Stimulated activated CD8-positive, alpha-beta memory T cell treated with anti-CD3 and anti-CD28 coated beads, Interleukin-12 subunit alpha, Interleukin-12 subunit beta, amount 100 ng/mL, for 4 hours (primary cell): ENCODE results near the gene SLC7A6.

Experiments
- DNase-seq: peaks from one replicate; pipeline ENCODE4 v3.0.0-alpha.2; 2020; ENCODE audit warnings: low read depth

Gene SLC7A6

DNA sequence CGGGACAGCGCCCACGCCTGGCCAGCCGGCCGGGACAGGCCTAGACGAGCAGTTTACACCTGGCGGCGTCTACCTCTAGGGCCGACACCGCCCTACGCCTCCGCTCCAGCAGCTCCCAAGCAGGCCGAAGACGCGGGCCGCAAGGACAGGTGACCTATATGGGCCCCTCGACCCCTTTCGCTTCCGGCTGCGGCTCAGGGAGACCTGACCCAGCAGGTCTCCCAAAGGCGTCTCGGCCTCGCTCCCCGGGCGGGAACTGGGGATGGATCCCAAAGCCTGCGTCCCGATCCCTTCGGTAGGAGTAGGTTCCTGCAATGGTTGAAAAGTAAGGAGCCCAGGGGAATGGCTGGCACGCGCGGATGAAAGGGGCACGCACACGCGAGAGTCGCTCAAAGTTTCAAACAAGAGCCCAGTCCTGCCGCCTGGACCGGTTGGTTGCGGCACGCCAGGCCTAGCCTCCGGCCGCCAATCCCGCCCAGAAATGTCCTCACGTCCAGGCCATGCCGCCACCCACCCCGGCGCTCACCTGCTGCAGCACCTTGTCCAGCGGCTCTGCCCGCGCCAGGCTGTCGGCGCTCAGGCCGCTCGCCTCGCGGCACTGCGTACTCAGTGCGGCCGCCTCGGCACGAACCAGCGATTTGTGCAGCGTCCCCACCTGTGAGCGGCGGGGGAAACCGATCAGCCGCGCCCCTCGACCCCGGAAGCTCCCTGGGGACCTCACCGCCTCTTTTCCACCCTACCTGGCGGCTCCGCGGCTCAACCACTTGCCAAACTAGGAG lies 29.0 kb upstream of the SLC7A6 start:
- DNase-seq, result no peak

DNA sequence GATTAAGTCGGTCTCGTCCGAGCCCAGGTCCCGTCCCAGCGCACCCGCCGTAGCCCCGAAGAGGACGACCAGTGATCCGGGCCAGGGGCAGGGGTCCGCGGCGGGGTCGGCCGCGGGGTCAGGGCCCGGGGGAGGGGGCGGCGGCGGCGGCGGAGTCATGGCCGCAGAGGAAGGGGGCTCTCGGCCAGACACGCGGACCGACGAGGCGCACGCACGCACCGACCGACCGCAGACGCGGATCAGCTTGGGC lies 28.5 kb upstream of the SLC7A6 start, which contains the start of gene ESRP2:
TSS of gene ESRP2 (minus strand) at position 241 of the 250 bp plus-strand sequence. CDS start at position 159, 82 bp downstream.
- DNase-seq, result no peak

DNA sequence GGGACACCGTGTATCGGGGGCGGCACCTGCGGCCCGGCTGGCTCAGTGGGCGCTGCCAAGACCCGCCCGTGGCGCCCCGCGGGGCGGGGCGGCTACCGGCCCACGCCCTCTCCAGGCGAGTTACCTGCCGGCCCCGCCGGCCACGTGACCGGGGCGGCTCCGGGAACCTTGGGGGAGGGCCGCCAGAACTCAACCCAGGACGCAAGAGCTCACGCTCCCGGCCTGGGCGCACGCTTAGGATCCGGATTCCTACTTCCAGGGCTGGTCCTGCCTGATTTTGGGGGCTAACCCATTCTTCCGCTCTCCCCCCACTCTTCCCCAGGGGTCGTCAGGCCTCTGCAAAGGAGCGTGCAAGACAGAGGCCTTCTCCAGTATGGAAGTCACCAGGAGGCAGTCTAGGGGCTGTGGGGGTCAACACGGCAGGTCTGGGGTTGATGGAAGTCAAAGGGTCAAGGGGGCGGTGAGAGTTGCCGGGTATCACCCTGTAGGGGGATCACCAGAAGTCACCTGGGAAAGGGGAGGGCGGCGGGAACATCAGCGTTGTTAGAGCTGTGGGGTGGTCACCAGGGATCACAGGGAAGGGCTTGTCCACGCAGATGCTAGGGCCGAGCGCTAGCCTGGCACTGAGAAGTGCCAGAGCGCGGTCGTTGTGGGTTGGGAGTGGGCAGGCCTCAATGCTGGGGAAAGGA lies 28.0 kb upstream of the SLC7A6 start:
- peak; percentile 25 for DNase-seq

DNA sequence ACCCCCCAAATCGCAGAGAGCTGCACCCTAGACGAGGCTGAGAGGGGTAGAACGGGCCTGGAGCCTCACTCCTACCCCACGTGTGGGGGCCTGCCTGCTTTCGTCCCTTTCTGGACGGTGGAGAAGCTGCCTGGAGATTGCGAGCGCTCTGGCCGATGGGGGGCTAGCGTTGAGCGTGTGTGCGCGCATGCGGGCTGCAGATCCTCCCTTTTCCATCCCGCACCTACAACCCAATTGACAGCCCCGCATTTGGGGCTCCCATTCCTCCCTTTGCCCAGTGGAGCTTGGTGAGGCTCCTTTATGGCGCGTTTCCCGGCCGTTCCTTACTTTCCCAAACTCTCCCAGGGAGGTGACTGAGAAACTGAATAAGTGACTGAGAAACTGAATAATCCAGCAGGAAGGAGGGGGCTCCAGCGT lies 27.5 kb upstream of the SLC7A6 start:
- DNase-seq, result no peak

DNA sequence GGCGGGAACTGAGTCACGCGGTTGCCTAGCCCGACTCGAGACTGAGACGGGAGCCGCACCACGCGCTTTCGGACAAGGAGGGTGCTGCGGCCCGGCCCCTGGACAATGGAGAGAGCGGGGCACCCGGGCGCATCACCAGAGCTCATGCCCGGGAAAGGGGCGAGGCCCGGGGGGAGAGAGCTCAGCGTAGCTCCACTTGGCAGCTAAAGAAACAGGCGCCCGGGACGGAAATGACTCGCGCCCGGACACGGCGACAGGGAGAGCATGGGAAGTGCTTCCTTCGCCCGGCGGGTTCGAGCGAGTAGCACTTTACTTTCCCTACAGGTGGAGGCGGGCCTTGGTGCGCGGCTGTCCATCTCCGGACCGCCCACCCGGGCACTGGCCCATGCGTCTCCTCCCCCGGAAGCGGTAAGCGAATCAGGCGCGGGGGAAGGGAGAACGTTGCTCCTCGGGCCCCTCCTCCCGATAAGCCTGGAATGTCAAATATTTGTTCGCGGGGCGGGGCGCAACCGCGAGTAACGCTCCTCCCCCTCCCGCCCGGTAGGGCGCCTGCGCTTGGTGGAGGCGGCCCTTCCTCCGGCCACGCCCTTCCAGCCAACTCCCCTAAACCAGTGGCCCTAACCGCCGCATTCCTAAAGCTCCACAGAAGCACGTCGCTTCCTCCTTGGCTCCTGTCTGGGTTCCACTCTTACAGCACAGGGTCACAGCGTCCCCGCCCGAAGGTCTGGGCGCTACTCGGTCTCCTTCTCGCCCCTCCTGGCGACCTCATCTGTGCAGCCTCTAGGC lies 26.9 kb upstream of the SLC7A6 start:
- peak; percentile 77 for DNase-seq

DNA sequence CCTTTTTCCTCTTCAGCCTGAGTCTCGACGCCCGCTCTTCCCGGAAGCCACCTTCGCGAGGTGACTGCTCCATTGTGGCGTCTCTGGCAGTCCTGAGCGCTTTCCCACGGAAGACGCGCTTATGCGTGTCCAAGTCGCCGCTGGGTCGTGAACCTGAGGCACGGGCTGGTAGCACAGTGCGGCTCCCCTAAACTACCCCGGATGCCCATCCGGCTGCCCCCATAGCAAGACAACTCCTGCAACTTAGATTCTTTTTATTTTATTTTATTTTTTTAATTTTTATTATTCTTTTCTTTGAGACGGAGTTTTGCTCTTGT lies 26.3 kb upstream of the SLC7A6 start:
- DNase-seq, result no peak

DNA sequence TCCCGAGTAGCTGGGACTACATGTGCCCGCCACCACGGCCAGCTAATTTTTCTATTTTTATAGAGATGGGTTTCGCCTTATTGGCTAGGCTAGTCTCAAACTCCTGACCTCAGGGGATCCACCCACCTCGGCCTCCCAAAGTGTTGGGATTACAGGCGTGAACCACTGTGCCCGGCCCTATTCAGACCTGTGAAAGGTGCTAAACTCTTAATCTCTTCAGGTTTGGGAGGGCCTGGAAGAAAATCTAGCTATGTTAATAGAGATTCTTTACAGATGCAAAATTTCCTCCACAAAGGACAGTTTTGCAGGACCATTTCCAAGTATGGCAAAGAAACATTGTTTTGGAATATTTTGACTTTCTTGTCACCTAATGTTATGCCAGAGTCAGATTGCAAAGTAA lies 22.2 kb upstream of the SLC7A6 start:
- DNase-seq, result no peak

DNA sequence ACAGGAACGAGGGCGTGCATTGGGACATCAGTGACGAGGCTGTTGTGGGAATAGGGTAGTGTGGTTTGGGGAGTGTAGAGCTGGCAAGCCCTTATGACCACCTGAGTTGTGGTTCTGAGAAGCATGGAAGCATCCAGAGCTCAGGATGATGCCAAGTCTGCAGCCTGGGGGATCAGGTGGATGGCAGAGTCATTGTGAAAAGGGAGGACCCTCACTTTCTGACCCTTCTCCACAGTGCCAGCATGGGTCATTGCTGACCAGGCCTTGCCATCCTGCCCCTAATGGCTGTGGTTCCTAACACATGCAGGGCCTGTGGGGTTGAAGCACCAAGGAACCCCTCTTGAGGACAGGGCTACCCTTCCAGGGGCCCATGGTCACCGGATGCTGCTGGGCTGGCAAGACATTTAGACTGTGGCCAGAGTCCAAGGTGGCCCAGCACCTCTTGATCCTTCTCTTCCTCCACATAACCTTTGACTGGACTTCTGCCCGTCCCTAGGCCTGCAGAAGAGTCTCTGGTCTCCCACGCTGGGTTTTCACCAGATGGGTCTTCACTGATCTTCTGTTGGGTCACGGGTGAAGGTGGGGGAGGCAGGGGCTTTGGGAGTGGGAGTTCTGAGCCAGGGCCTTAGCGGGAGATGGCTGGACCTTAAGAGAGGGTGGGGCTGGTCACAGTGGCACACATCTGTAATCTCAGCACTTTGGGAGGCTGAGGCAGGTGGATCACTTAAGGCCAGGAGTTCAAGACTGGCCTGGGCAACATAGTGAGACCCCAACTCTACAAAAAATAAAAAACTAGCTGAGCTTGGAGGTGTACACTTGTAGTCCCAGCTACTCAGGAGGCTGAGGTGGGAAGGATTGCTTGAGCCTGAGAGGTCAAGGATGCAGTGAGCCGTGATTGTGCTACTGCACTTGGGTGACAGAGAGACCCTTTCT lies 21.1 kb upstream of the SLC7A6 start:
- DNase-seq, result no peak

DNA sequence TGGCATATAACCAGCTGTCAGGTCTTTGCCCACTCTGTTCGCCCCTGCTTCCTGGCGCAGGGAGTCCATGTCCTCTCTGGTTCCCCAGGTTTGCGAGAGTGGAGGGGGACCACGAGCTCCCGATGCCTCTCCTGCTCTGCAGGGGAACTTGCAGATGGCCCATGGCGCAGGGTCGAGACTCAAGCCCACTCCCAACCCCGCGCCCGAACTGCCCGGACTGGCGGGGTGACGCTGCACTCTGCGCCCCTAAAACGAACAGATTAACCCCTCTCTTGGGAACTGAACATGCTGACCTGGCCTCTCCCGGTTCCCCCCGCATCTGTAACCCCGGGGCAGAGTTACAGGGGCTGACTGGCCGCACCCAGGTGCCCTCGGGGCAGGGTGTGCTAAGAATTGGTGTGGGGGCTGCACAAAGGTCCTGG lies 19.8 kb upstream of the SLC7A6 start:
- no peak for DNase-seq

DNA sequence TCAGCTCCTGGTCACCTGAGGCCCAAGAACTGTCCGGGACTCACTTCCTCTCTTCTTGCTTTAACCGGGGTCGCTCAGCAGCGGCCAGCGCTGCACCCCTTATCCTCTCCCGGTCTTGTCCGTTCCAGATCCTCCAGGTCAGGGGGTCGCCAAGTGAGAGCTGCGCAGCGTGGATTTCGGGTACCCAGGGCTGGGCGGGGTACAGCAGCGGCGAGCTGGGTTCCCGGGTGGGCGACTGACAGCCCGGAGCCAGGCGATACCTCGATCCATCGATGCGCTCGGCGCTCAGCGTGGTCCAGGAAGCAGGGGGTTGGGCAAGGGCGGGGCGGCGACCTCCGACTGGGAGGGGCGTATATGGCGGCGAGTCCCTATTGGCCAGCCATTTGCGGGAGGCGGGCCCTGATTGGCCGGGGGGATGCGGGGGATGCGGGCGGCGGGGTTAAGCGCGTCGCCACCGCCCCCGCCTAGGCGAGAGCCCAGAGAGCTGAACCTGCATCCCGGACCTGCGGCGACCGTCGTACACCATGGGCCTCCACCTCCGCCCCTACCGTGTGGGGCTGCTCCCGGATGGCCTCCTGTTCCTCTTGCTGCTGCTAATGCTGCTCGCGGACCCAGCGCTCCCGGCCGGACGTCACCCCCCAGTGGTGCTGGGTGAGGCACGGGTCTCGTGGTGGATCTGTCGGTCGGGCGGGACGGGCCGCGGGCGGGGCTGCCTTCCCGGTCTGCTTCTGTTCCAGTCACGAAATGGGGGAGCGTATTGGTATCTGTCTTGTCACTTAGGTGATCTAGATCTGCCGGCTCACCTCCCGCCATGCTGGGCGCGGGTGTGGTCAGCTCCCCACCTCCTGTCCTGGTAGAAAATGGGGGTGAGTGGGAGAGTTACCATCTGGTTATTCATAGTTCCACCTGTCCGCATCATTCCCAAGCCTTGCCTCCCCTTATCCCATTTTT lies 19.1 kb upstream of the SLC7A6 start, which contains the start of gene PLA2G15:
TSS of gene PLA2G15 (plus strand) at position 471 of the 951 bp plus-strand sequence. CDS start at position 525, 54 bp downstream.
- peak; percentile 96 for DNase-seq

GRCh38 chr16:68246121-68246520 lies 18.2 kb upstream of the SLC7A6 start:
- no peak for DNase-seq

GRCh38 chr16:68246666-68247065 lies 17.7 kb upstream of the SLC7A6 start:
- no peak for DNase-seq

DNA sequence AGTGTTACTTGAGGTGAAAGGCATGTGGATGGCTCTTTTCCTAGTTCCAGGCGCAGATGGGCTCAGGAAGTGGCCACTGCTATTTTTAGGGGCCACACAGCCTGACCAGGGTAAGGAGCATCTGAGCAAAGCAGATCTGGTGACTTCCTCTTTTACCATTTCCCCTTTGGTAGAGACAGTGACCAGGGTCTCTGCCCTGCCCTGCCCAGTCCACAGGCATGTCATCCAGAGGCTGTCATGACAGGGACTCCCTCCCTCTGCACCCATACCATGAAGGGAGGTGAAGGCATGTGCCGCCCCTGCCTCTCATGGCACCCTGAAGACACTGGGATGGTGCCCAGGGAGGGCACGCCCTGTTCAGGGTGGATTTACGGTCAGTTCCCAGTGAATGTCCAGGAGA lies 16.9 kb upstream of the SLC7A6 start:
- DNase-seq, result no peak

- no peak for DNase-seq
Measured at GRCh38 chr16:68247932-68248331, 16.4 kb upstream of the SLC7A6 start.

- DNase-seq, result no peak
Measured at GRCh38 chr16:68249371-68249770, 15.0 kb upstream of the SLC7A6 start.

DNA sequence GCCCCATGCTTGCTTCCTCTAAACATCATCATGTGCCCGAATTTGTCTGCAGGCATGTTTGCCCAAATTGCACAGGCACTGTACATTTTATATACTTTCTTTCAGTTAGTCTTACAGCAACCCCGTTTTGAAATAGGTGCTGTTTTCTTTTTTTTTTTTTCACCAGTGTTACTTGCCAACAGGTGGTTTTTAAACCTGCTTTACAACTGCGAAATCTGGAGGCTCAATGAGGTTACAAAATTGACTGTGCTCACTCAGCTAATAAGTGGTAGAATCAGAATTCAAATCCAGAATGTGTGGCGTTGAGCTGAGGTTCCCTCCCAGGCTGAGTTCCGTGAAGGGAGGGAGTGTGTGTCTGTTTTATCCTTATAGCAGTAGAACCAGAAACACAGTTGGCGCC lies 13.4 kb upstream of the SLC7A6 start:
- DNase-seq, result no peak

DNA sequence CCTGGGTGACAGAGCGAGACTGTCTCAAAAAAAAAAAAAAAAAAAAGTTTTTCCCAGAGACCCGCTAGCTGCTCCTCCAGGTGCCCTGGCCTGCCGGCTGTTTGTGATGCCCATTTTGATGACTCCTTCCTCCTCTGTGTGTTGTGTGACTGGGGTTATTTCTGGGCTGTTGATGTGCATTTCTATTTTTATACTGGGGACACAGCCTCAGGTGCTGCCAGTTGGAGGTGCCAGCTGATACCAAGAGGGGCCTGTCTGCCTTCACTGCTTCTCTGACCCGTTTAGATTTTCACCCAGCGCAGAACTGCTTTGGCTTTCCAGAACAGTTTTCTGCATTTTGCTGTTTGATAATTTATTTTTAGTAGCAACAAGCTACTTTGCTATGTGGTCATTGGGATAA lies 12.5 kb upstream of the SLC7A6 start:
- DNase-seq, result no peak

DNA sequence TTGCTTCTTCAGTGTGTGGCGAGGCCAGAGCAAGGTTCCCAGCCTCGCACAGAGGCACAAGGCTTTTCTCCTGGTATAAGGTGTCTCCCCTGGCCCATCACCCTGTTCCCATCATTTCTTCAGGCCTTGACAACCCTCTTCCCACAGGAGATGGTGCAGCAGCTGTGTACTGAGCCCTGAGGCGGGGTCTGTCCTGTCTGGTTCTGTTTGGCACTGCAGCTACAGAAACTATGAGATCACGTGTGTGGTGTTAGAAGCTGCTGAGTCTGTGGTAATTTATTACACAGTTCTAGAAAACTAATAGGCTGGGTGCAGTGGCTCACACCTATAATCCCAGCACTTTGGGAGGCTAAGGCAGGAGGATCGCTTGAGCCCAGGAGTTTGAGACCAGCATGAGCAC lies 11.9 kb upstream of the SLC7A6 start:
- no peak for DNase-seq

DNA sequence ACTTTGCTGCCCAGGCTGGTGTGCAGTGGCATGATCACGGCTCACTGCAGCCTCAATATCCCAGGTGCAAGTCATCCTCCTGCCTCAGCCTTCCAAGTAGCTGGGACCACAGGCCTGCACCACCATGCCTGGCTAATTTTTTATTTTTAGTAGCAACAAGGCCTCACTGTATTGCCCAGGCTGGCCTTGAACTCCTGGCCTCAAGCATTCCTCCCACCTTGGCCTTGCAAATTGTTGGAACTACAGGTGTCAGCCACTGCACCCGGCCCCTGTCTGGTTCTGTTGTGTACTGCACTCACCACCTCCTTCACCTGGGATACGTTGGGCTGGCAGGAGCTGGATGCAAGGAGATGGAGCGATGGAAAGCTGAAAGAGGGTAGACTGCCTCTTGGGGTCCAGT lies 10.6 kb upstream of the SLC7A6 start:
- DNase-seq, result no peak

DNA sequence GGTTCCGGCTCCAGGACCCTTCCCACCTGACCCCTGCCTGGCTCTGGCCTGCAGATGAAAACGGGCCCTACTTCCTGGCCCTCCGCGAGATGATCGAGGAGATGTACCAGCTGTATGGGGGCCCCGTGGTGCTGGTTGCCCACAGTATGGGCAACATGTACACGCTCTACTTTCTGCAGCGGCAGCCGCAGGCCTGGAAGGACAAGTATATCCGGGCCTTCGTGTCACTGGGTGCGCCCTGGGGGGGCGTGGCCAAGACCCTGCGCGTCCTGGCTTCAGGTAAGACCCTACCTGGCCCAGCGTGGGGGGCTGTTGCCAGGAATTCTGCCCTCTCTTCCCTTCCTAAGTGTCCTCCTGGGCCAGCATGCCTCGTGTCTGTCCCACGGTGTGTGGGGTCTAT lies 8.6 kb upstream of the SLC7A6 start:
- no peak for DNase-seq
